Measurements from ENCODE around the gene LHFPL3. TPM values are rescaled to one million over a fixed set of nuclear protein-coding genes. Genes with fewer than 3 reads are reported as not detected.
A peak's percentile ranks its signal among the peaks of the same experiment; 100 is the strongest.
"Not testable (repeated sequence)": the region's sequence is repeated elsewhere in the genome, so short reads cannot be mapped to it uniquely, and the experiment has no call there.

LHFPL3 gene
- total RNA-seq (ENCODE audit: low replicate concordance) = 0.12 and 0.30 TPM in 2 replicates

DNA sequence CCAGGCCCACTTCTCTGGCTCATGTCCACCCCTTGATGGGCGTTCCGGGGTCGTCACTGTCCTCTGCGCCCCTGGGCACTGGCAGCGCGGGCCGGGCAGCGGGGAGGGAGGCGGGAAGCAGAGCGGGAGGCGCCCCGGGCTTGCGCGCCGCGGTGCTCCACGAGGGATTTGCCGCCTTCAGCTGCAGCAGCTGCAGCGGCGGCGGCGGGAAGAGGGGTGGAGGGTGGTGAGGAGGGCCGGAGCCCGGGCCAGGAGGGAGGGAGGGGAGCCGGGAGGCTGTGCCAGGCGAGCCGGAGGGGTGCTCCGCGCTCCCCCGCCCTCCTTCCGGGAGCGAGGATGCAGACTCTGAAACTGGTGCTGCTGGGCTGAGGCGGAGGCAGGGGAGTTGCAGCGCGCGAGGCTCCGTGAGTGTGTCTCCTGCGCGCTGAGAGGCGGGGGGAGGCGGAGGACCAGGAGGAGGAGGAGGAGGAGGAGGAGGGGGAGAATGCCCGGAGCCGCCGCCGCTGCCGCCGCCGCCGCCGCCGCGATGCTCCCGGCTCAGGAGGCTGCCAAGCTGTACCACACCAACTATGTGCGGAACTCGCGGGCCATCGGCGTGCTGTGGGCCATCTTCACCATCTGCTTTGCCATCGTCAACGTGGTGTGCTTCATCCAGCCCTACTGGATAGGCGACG is at the start of gene LHFPL3:
Gene LHFPL3, plus strand, starts transcription at position 308 of the 674 bp plus-strand sequence.
- H3K27me3 ChIP-seq = peaks cover 90% of the 10 kb centered on the region
- H3F3A ChIP-seq (ENCODE audit: low read depth) = peaks cover 16% of the 10 kb centered on the region
- H3K4me3 ChIP-seq = peak within 1 kb of the TSS; percentile 61
- Mint-ChIP-seq H3K4me1 (peaks cover 16% of the 10 kb centered on the region), H3K27ac (no peak within 1 kb of the TSS), H3K4me3 (peak within 1 kb of the TSS; percentile 86), H3K36me3 (peaks cover 2% of the 10 kb centered on the region), H3K27me3 (ENCODE audit: insufficient read depth, low read depth) (peaks cover 33% of the 10 kb centered on the region), H3K9me3 (no peaks in the 10 kb centered on the region)
- no peaks in the 10 kb centered on the region for H3K36me3 ChIP-seq
- H3K9me3 ChIP-seq (ENCODE audit: low read depth) = no peaks in the 10 kb centered on the region
- H4K20me1 ChIP-seq (ENCODE audit: low read depth) = no peaks in the 10 kb centered on the region
- DNase-seq (ENCODE audit: low spot score) = peak; percentile 72
- TF ChIP-seq, protein P1, sequence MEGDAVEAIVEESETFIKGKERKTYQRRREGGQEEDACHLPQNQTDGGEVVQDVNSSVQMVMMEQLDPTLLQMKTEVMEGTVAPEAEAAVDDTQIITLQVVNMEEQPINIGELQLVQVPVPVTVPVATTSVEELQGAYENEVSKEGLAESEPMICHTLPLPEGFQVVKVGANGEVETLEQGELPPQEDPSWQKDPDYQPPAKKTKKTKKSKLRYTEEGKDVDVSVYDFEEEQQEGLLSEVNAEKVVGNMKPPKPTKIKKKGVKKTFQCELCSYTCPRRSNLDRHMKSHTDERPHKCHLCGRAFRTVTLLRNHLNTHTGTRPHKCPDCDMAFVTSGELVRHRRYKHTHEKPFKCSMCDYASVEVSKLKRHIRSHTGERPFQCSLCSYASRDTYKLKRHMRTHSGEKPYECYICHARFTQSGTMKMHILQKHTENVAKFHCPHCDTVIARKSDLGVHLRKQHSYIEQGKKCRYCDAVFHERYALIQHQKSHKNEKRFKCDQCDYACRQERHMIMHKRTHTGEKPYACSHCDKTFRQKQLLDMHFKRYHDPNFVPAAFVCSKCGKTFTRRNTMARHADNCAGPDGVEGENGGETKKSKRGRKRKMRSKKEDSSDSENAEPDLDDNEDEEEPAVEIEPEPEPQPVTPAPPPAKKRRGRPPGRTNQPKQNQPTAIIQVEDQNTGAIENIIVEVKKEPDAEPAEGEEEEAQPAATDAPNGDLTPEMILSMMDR (IDR thresholded peaks at IDR 0.05) = no peak
- peak; percentile 51 for TF ChIP-seq EZH2phosphoT487 (IDR thresholded peaks at IDR 0.05)
- peak; percentile 69 for TF ChIP-seq EZH2 (IDR thresholded peaks at IDR 0.05)
- H3K4me1 ChIP-seq = peaks cover 5% of the 10 kb centered on the region
- H3K27ac ChIP-seq = no peak within 1 kb of the TSS
- no peaks in the 10 kb centered on the region for H3K79me2 ChIP-seq (ENCODE audit: low read depth)
- H2AFZ ChIP-seq (replicated peaks) = peak within 1 kb of the TSS; percentile 97
- no peak within 1 kb of the TSS for H3K9ac ChIP-seq
- H3K4me2 ChIP-seq = peak within 1 kb of the TSS; percentile 98

DNA sequence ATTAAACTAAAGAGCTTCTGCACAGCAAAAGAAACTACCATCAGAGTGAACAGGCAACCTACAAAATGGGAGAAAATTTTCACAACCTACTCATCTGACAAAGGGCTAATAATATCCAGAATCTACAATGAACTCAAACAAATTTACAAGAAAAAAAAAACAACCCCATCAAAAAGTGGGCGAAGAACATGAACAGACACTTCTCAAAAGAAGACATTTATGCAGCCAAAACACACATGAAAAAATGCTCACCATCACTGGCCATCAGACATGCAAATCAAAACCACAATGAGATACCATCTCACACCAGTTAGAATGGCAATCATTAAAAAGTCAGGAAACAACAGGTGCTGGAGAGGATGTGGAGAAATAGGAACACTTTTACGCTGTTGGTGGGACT is 46.7 kb upstream of the LHFPL3 start:
- H3K27me3 ChIP-seq; H3K4me3 Mint-ChIP-seq; H3K36me3 ChIP-seq; H3K27ac ChIP-seq; H3F3A ChIP-seq (ENCODE audit: low read depth); H3K27ac Mint-ChIP-seq; H3K4me1 Mint-ChIP-seq; H3K27me3 Mint-ChIP-seq (ENCODE audit: insufficient read depth, low read depth); H3K36me3 Mint-ChIP-seq; H3K9me3 ChIP-seq (ENCODE audit: low read depth); DNase-seq (ENCODE audit: low spot score); H3K9ac ChIP-seq; H2AFZ ChIP-seq (replicated peaks); H3K4me3 ChIP-seq; H3K79me2 ChIP-seq (ENCODE audit: low read depth); H4K20me1 ChIP-seq (ENCODE audit: low read depth); H3K4me1 ChIP-seq; H3K4me2 ChIP-seq: not testable (repeated sequence)
- H3K9me3 Mint-ChIP-seq = peaks cover 13% of the 10 kb centered on the region

DNA sequence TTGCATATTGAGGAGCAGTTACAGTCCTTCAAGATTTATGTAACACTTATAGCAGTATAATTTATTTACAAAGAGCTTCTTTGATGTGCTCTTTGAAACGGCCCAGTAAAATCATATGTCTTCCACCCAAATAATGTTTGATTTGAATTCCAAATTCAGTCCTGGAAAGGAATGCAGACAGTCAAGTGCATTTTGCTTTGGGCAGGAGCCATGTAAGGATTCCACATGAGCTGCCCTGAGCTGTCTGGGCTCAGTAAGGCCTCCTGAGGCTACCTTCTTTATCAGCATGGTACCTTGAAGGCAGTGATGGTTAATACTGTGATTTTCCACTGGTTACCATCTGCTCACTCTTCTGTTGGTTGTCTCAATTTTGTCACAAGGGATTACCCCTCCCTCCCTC is 41.6 kb upstream of the LHFPL3 start:
- Histone ChIP-seq H3K4me1 (no peaks in the 10 kb centered on the region), H3K79me2 (ENCODE audit: low read depth) (no peaks in the 10 kb centered on the region), H3K27ac (no peak overlapping the region), H2AFZ (replicated peaks) (no peak overlapping the region), H3K4me2 (no peak overlapping the region), H4K20me1 (ENCODE audit: low read depth) (no peaks in the 10 kb centered on the region), H3K4me3 (no peak overlapping the region), H3F3A (ENCODE audit: low read depth) (no peaks in the 10 kb centered on the region), H3K9me3 (ENCODE audit: low read depth) (peaks cover 10% of the 10 kb centered on the region), H3K9ac (no peak overlapping the region), H3K36me3 (no peaks in the 10 kb centered on the region), H3K27me3 (no peaks in the 10 kb centered on the region)
- H3K27ac Mint-ChIP-seq = no peak overlapping the region
- no peaks in the 10 kb centered on the region for H3K4me1 Mint-ChIP-seq
- no peaks in the 10 kb centered on the region for H3K27me3 Mint-ChIP-seq (ENCODE audit: insufficient read depth, low read depth)
- H3K4me3 Mint-ChIP-seq = no peak overlapping the region
- DNase-seq (ENCODE audit: low spot score) = no peak
- no peaks in the 10 kb centered on the region for H3K9me3 Mint-ChIP-seq
- TF ChIP-seq EZH2 (IDR thresholded peaks at IDR 0.05) = no peak
- TF ChIP-seq, protein P1 (IDR thresholded peaks at IDR 0.05) = no peak
- no peak for TF ChIP-seq EZH2phosphoT487 (IDR thresholded peaks at IDR 0.05)
- H3K36me3 Mint-ChIP-seq = no peaks in the 10 kb centered on the region

- DNase-seq (ENCODE audit: low spot score) = no peak
- Histone ChIP-seq H3K4me1 (no peaks in the 10 kb centered on the region), H3K9ac (no peak overlapping the region), H3K4me2 (no peak overlapping the region), H3K9me3 (ENCODE audit: low read depth) (peaks cover 10% of the 10 kb centered on the region), H3K36me3 (no peaks in the 10 kb centered on the region), H2AFZ (replicated peaks) (no peak overlapping the region), H3F3A (ENCODE audit: low read depth) (no peaks in the 10 kb centered on the region), H3K4me3 (no peak overlapping the region), H3K27me3 (no peaks in the 10 kb centered on the region), H4K20me1 (ENCODE audit: low read depth) (no peaks in the 10 kb centered on the region), H3K27ac (no peak overlapping the region), H3K79me2 (ENCODE audit: low read depth) (no peaks in the 10 kb centered on the region)
- Mint-ChIP-seq H3K27me3 (ENCODE audit: insufficient read depth, low read depth) (no peaks in the 10 kb centered on the region), H3K9me3 (no peaks in the 10 kb centered on the region), H3K4me1 (no peaks in the 10 kb centered on the region), H3K4me3 (no peak overlapping the region), H3K27ac (no peak overlapping the region), H3K36me3 (no peaks in the 10 kb centered on the region)
- TF ChIP-seq EZH2 (IDR thresholded peaks at IDR 0.05) (no peak), EZH2phosphoT487 (IDR thresholded peaks at IDR 0.05) (no peak)
- TF ChIP-seq, protein P1 (IDR thresholded peaks at IDR 0.05) = no peak
Observed at GRCh38 chr7:104288137-104288536, 40.3 kb upstream of the LHFPL3 start.
